Large intestine (tissue), 3 donors: ENCODE results near the gene C10orf53. TPM values are rescaled to one million over a fixed set of nuclear protein-coding genes. Genes with fewer than 3 reads are reported as not detected.

Experiments used
- DNase-seq, 2 donors: peaks; one replicate each; pipeline versions ENCODE4 v3.0.0 to v3.0.0-alpha.2; 2013
- H3K27ac ChIP-seq: one replicate; pipeline ENCODE4 v1.5.1; 2013; ENCODE audit warnings: low read length
- H3K27me3 ChIP-seq: 2 replicates; pipeline ENCODE4 v1.6.1; 2013; ENCODE audit warnings: low read length; ENCODE audit not compliant: control insufficient read depth, insufficient read depth
- H3K36me3 ChIP-seq: 2 replicates; pipeline ENCODE4 v1.6.1; 2013; ENCODE audit warnings: low read length; ENCODE audit not compliant: control insufficient read depth, insufficient read depth
- H3K4me1 ChIP-seq: one replicate; pipeline ENCODE4 v1.6.1; 2013; ENCODE audit warnings: low read length; ENCODE audit not compliant: control insufficient read depth, insufficient read depth
- H3K4me3 ChIP-seq: one replicate; pipeline ENCODE4 v1.5.1; 2013; ENCODE audit warnings: low read length
- H3K9me3 ChIP-seq: one replicate; pipeline ENCODE4 v1.6.1; 2013; ENCODE audit warnings: mild to moderate bottlenecking, low read depth, low read length, moderate library complexity; ENCODE audit not compliant: control insufficient read depth
- WGBS: methylation state at CpG from one replicate; pipeline ENCODE4 v1.1.5; 2013; ENCODE audit warnings: low lambda C conversion rate; ENCODE audit not compliant: insufficient coverage; 5-methylcytosine and 5-hydroxymethylcytosine counted together
- polyA plus RNA-seq: library from polyadenylated mRNA; unstranded; fragments of 120-200 nt; gene quantifications from one replicate; pipeline ENCODE4 v1.2.1, GENCODE V29; 2013

C10orf53 gene
- polyA plus RNA-seq, 1 donor, result 0.03 TPM

- DNase-seq, result no peak
- H3K4me3 ChIP-seq, result no peak overlapping the region
- no peaks in the 10 kb centered on the region for H3K27me3 ChIP-seq
- peaks cover 6% of the 10 kb centered on the region for H3K36me3 ChIP-seq
- peaks cover 10% of the 10 kb centered on the region for H3K4me1 ChIP-seq
- WGBS, result no CpG with 5 or more reads among the region's 19 CpGs
- H3K27ac ChIP-seq, result no peak overlapping the region
- peaks cover 9% of the 10 kb centered on the region for H3K9me3 ChIP-seq
Measured at GRCh38 chr10:49737474-49738201, 58.2 kb downstream of the C10orf53 start.

- H3K27ac ChIP-seq, result no peak overlapping the region
- H3K9me3 ChIP-seq, result peaks cover 9% of the 10 kb centered on the region
- no CpG with 5 or more reads among the region's 10 CpGs for WGBS
- no peaks in the 10 kb centered on the region for H3K27me3 ChIP-seq
- H3K4me1 ChIP-seq, result peaks cover 10% of the 10 kb centered on the region
- peaks cover 6% of the 10 kb centered on the region for H3K36me3 ChIP-seq
- H3K4me3 ChIP-seq, result no peak overlapping the region
- no peak for DNase-seq
Measured at GRCh38 chr10:49738616-49739360, 59.3 kb downstream of the C10orf53 start.

GRCh38 chr10:49739426-49739825 is 60.0 kb downstream of the C10orf53 start:
- WGBS, result no CpG with 5 or more reads among the region's 14 CpGs
- Histone ChIP-seq H3K4me3 (no peak overlapping the region), H3K36me3 (peaks cover 8% of the 10 kb centered on the region), H3K27ac (no peak overlapping the region), H3K27me3 (no peaks in the 10 kb centered on the region), H3K9me3 (peaks cover 9% of the 10 kb centered on the region), H3K4me1 (peaks cover 7% of the 10 kb centered on the region)
- DNase-seq, result no peak

- peaks cover 8% of the 10 kb centered on the region for H3K36me3 ChIP-seq
- H3K4me1 ChIP-seq, result no peaks in the 10 kb centered on the region
- H3K9me3 ChIP-seq, result peaks cover 9% of the 10 kb centered on the region
- H3K27me3 ChIP-seq, result no peaks in the 10 kb centered on the region
- no peak overlapping the region for H3K27ac ChIP-seq
- WGBS, result no CpG with 5 or more reads among the region's 16 CpGs
- no peak for DNase-seq
- H3K4me3 ChIP-seq, result no peak overlapping the region
Measured at GRCh38 chr10:49740346-49741107, 61.1 kb downstream of the C10orf53 start.

- no CpG with 5 or more reads among the region's 7 CpGs for WGBS
- Histone ChIP-seq H3K4me3 (no peak overlapping the region), H3K36me3 (peaks cover 5% of the 10 kb centered on the region), H3K27ac (no peak overlapping the region), H3K9me3 (peaks cover 9% of the 10 kb centered on the region), H3K27me3 (no peaks in the 10 kb centered on the region), H3K4me1 (no peaks in the 10 kb centered on the region)
- DNase-seq, result no peak
Measured at GRCh38 chr10:49741108-49741995, 61.9 kb downstream of the C10orf53 start.

- no CpG with 5 or more reads among the region's 23 CpGs for WGBS
- H3K36me3 ChIP-seq, result peaks cover 4% of the 10 kb centered on the region
- no peak for DNase-seq
- H3K27me3 ChIP-seq, result no peaks in the 10 kb centered on the region
- no peak overlapping the region for H3K4me3 ChIP-seq
- H3K9me3 ChIP-seq, result peaks cover 9% of the 10 kb centered on the region
- no peaks in the 10 kb centered on the region for H3K4me1 ChIP-seq
- H3K27ac ChIP-seq, result no peak overlapping the region
Measured at GRCh38 chr10:49742683-49743463, 63.4 kb downstream of the C10orf53 start.

- DNase-seq, result no peak
- no peak overlapping the region for H3K4me3 ChIP-seq
- H3K4me1 ChIP-seq, result no peaks in the 10 kb centered on the region
- H3K36me3 ChIP-seq, result peaks cover 4% of the 10 kb centered on the region
- no peaks in the 10 kb centered on the region for H3K27me3 ChIP-seq
- H3K27ac ChIP-seq, result no peak overlapping the region
- peaks cover 9% of the 10 kb centered on the region for H3K9me3 ChIP-seq
- no CpG with 5 or more reads among the region's 19 CpGs for WGBS
Measured at GRCh38 chr10:49743464-49744075, 64.1 kb downstream of the C10orf53 start.

GRCh38 chr10:49744091-49744685 is 64.7 kb downstream of the C10orf53 start:
- Histone ChIP-seq H3K36me3 (peaks cover 4% of the 10 kb centered on the region), H3K9me3 (peaks cover 9% of the 10 kb centered on the region), H3K4me1 (no peaks in the 10 kb centered on the region), H3K27ac (no peak overlapping the region), H3K4me3 (no peak overlapping the region), H3K27me3 (no peaks in the 10 kb centered on the region)
- no peak for DNase-seq
- no CpG with 5 or more reads among the region's 6 CpGs for WGBS
